GM18498 (cell line): ENCODE data around the gene FCRL4.
"Not testable (repeated sequence)": the region's sequence is repeated elsewhere in the genome, so short reads cannot be mapped to it uniquely, and the experiment has no call there.

Experiments used
- ATAC-seq: cut with Tn5 transposase; IDR thresholded peaks from one replicate; pipeline ENCODE4 v1.9.1; 2021; ENCODE audit warnings: mild to moderate bottlenecking, moderate library complexity; ENCODE audit not compliant: unreplicated experiment

FCRL4 gene

GRCh38 chr1:157551694-157552693, 45.9 kb downstream of the FCRL4 start, which contains the start of gene FCRL5:
Gene FCRL5 (minus strand): TSS chr1:157552515. CDS start chr1:157552362, 153 bp downstream.
- ATAC-seq: peak; percentile 84

- not testable (repeated sequence) for ATAC-seq
These were observed 49.8 kb downstream of the FCRL4 start for GRCh38 chr1:157548081-157548480.

DNA sequence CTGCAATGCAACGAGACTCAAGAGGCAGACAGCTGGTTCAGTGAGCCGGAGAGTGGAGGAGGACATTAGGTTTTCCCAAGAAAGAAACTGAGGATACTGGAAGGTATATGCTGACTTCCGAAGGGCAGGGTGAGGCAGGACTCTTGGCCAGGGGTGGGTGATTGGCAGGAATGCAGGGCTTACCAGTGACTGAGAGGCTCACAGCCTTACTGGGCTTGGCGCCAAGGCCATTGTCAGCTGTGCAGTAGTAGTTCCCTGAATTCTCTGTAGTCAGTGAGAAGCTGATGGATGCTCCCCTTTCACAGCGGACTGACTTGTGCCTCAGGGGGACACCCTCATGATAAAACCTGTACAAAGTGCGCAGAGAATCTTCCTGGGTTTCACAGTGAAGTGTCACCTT, 55.2 kb downstream of the FCRL4 start:
- ATAC-seq: no peak

DNA sequence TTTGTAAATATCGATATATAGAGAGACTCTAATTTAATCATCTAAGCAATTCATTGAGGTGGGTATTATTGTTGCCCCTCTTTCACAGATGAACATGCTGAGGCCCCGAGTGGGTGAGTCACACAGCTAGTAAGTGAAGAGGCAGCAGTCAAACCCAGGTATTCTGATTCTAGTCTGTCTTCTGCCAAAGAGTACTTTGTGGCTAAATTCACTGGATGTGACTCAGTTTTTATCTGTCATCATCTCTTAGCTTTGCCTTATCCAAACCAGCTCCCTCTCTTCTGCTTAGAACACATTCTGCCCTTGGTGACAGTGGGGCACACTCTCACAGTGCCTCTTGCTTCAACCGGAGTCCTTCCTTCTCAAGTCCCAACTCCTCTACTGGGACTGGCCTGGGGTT, 57.0 kb downstream of the FCRL4 start:
- no peak for ATAC-seq

DNA sequence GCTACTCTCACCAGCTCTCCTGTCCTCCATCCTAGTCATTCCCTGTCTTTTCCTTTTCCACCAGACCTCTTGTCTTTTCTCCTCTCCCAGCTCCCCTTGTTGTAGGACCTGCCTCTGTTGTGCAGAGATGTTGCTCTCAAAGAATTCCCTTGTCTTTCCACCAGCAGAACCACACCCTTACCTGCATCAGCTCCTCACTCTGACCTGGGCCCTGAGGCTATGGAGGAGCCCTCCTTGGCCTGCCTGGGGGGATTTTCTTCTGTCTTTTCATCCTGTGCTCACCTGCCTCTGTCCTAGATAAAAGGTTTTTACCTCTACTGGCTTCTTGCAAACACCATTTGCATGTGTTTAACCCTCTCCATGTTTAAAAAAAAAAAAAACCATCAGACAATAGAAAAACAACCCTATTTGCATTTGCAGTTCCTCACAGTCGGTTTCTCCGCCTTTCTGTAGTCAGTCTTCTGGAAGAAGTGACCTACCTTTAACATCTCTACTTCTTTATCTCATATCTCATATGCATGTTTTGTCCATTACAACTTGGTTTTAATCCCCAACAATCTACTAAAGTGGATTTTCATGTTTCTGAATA, 57.6 kb downstream of the FCRL4 start:
- ATAC-seq: no peak

DNA sequence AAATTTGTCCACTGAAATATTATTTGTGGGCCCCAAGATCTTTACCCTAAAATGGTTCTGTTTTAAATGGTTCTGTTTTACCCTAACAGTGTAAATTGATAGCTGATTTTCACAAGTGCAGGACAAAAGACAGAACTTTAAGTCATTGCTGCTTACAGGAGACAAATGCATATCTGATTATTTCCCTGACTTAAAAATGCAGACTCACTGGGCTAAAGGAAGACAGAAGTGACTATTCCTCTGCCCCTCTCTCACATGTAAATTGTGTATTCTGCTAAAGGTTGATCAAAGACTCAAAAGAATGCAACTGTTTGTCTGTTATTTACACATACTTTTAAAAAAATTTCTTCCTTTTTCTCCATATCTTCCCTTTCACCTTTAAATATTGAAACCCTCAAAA, 58.3 kb downstream of the FCRL4 start:
- no peak for ATAC-seq

- ATAC-seq: no peak
These were observed 65.3 kb downstream of the FCRL4 start for GRCh38 chr1:157532569-157532968.

GRCh38 chr1:157523774-157524493, 74.0 kb downstream of the FCRL4 start:
- ATAC-seq: peak; percentile 87
